Central memory CD8-positive, alpha-beta T cell (primary cell): ENCODE data around the gene SQOR.

ENCODE experiments used
- ATAC-seq: fragments of 150-1000 bp; cut with Tn5 transposase; replicated peaks from 2 replicates; pipeline ENCODE4 v1.10.0; 2022; ENCODE audit warnings: mild to moderate bottlenecking, moderate FRiP score, moderate number of reproducible peaks; ENCODE audit not compliant: poor library complexity, severe bottlenecking; ENCODE audit errors: extremely low read depth
- DNase-seq, 2 donors: peaks; one replicate each; pipeline ENCODE4 v3.0.0; 2021; ENCODE audit warnings: low spot score in 2 of 2
- H3K27ac Mint-ChIP-seq: one replicate; pipeline ENCODE4 v1.8.0; 2022; ENCODE audit warnings: low read depth, mild to moderate bottlenecking, moderate library complexity, mixed read lengths
- H3K27me3 Mint-ChIP-seq: one replicate; pipeline ENCODE4 v1.8.0; 2022; ENCODE audit warnings: mixed read lengths
- H3K36me3 Mint-ChIP-seq: one replicate; pipeline ENCODE4 v1.8.0; 2022; ENCODE audit warnings: mild to moderate bottlenecking, moderate library complexity, mixed read lengths; ENCODE audit not compliant: insufficient read depth
- H3K4me1 Mint-ChIP-seq: one replicate; pipeline ENCODE4 v1.8.0; 2022; ENCODE audit warnings: mixed read lengths
- H3K4me3 Mint-ChIP-seq: one replicate; pipeline ENCODE4 v1.8.0; 2022; ENCODE audit warnings: mild to moderate bottlenecking, moderate library complexity, mixed read lengths
- H3K9me3 Mint-ChIP-seq: one replicate; pipeline ENCODE4 v1.8.0; 2022; ENCODE audit warnings: mixed read lengths

The SQOR gene

DNA sequence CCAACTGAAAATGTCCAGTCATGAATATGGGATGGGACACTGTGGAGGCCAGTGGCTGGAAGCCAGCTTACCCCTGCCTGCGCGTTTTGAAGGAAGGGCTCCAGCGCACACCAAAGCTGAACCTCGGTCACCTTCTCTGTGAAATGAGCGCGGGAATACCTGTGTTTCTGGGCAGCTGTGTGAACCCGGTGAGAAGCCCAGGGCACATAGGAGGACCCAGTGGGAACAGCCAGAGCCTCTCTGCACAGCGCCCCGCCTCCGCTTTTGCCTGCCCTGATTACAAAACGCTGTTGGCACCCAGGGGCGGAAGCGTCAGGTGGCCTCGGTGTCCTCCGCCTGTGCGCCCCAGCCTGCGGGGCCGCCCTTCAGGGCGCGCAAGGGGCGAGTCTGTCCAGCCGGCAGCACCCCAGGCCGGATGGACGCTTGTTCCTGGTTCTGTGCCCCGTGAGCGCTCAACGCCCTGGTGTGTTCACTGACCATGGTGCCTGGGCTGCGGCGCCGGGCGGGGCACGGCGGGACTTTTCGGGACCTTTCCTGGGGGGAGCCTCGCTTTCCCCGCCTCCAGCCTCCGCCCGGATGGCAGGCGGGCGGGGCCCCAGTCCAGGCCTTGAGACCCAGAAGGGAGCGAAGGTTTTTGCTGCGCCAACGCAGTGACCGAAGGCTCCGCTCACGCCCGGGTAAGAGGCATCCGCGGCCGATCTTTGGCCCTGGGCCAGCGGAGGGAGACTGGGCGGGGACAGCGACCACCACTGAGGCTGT is at the start of gene SQOR:
SQOR (plus strand) TSS at position 598 of the 759 bp plus-strand sequence. CDS start 23,895 bp downstream, outside the sequence.
- Mint-ChIP-seq H3K4me3 (peak within 1 kb of the TSS; percentile 90), H3K27me3 (no peaks in the 10 kb centered on the region), H3K9me3 (no peaks in the 10 kb centered on the region), H3K27ac (peak within 1 kb of the TSS; percentile 93), H3K36me3 (peaks cover 15% of the 10 kb centered on the region), H3K4me1 (peaks cover 42% of the 10 kb centered on the region)
- ATAC-seq (peak; percentile 63), DNase-seq (peak; percentile 40 to 41)

- Mint-ChIP-seq H3K4me3 (no peak overlapping the region), H3K4me1 (peaks cover 27% of the 10 kb centered on the region), H3K27ac (no peak overlapping the region), H3K9me3 (no peaks in the 10 kb centered on the region), H3K36me3 (peaks cover 14% of the 10 kb centered on the region), H3K27me3 (no peaks in the 10 kb centered on the region)
- no peak for DNase-seq
- no peak for ATAC-seq
These were observed 49.6 kb upstream of the SQOR start for GRCh38 chr15:45585069-45585791.

- Mint-ChIP-seq H3K36me3 (peaks cover 14% of the 10 kb centered on the region), H3K4me3 (peak overlapping the region; percentile 98), H3K27me3 (no peaks in the 10 kb centered on the region), H3K9me3 (no peaks in the 10 kb centered on the region), H3K4me1 (peaks cover 27% of the 10 kb centered on the region), H3K27ac (peak overlapping the region; percentile 99)
- no peak for DNase-seq
- no peak for ATAC-seq
These were observed 48.7 kb upstream of the SQOR start for GRCh38 chr15:45586125-45586524.

- H3K4me1 Mint-ChIP-seq: peaks cover 27% of the 10 kb centered on the region
- ATAC-seq: peak; percentile 6
- H3K27ac Mint-ChIP-seq: peak overlapping the region; percentile 99
- peak overlapping the region; percentile 98 for H3K4me3 Mint-ChIP-seq
- H3K9me3 Mint-ChIP-seq: no peaks in the 10 kb centered on the region
- H3K36me3 Mint-ChIP-seq: peaks cover 14% of the 10 kb centered on the region
- no peak for DNase-seq
- H3K27me3 Mint-ChIP-seq: no peaks in the 10 kb centered on the region
These were observed 48.2 kb upstream of the SQOR start for GRCh38 chr15:45586601-45587094.

GRCh38 chr15:45587095-45587862 is 47.5 kb upstream of the SQOR start, which contains the start of gene BLOC1S6:
BLOC1S6 (plus strand) TSS chr15:45587379; CDS start chr15:45587444, 65 bp downstream.
- peak; percentile 88 to 89 for DNase-seq
- peak within 1 kb of the TSS; percentile 99 for H3K27ac Mint-ChIP-seq
- H3K4me3 Mint-ChIP-seq: peak within 1 kb of the TSS; percentile 98
- no peaks in the 10 kb centered on the region for H3K27me3 Mint-ChIP-seq
- peak; percentile 85 for ATAC-seq
- no peaks in the 10 kb centered on the region for H3K9me3 Mint-ChIP-seq
- peaks cover 14% of the 10 kb centered on the region for H3K36me3 Mint-ChIP-seq
- H3K4me1 Mint-ChIP-seq: peaks cover 27% of the 10 kb centered on the region

- no peak for ATAC-seq
- Mint-ChIP-seq H3K27me3 (no peaks in the 10 kb centered on the region), H3K27ac (peak overlapping the region; percentile 99), H3K36me3 (peaks cover 14% of the 10 kb centered on the region), H3K4me3 (peak overlapping the region; percentile 98), H3K4me1 (peaks cover 27% of the 10 kb centered on the region), H3K9me3 (no peaks in the 10 kb centered on the region)
- no peak for DNase-seq
These were observed 47.0 kb upstream of the SQOR start for GRCh38 chr15:45587863-45588170.

- Mint-ChIP-seq H3K9me3 (no peaks in the 10 kb centered on the region), H3K27ac (peak overlapping the region; percentile 99), H3K36me3 (peaks cover 15% of the 10 kb centered on the region), H3K27me3 (no peaks in the 10 kb centered on the region), H3K4me3 (peak overlapping the region; percentile 98), H3K4me1 (peaks cover 27% of the 10 kb centered on the region)
- ATAC-seq: no peak
- no peak for DNase-seq
These were observed 46.5 kb upstream of the SQOR start for GRCh38 chr15:45588219-45588875.

DNA sequence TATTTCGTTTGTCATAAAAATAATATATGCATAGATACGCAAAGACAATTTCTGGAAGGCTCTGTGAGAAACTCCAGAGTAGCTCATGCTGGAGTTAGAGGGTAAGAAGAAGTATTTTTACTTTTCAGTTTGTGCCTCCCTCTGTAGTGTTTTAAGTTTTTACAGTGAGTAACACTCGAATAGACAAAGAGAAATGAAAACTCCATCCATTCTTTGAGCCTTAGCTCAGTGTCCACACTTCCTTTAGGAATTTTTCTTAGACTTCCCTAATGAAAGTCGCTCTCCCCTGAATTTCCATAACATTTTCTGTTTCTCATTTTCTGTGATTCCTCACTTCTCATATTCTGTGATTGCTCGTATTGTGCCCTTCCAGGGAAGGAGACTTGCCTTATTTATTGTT is 45.6 kb upstream of the SQOR start:
- Mint-ChIP-seq H3K9me3 (no peaks in the 10 kb centered on the region), H3K27me3 (no peaks in the 10 kb centered on the region), H3K27ac (no peak overlapping the region), H3K4me1 (peaks cover 36% of the 10 kb centered on the region), H3K36me3 (peaks cover 21% of the 10 kb centered on the region), H3K4me3 (peak overlapping the region; percentile 98)
- ATAC-seq (no peak), DNase-seq (no peak)

GRCh38 chr15:45594319-45594718 is 40.5 kb upstream of the SQOR start:
- Mint-ChIP-seq H3K9me3 (no peaks in the 10 kb centered on the region), H3K27me3 (no peaks in the 10 kb centered on the region), H3K36me3 (peaks cover 13% of the 10 kb centered on the region), H3K4me3 (no peak overlapping the region), H3K4me1 (peaks cover 13% of the 10 kb centered on the region), H3K27ac (no peak overlapping the region)
- DNase-seq (no peak), ATAC-seq (no peak)

- H3K27me3 Mint-ChIP-seq: no peaks in the 10 kb centered on the region
- DNase-seq (no peak), ATAC-seq (no peak)
- H3K4me3 Mint-ChIP-seq: no peak overlapping the region
- H3K27ac Mint-ChIP-seq: no peak overlapping the region
- H3K9me3 Mint-ChIP-seq: no peaks in the 10 kb centered on the region
- peaks cover 13% of the 10 kb centered on the region for H3K36me3 Mint-ChIP-seq
- H3K4me1 Mint-ChIP-seq: peaks cover 9% of the 10 kb centered on the region
These were observed 39.8 kb upstream of the SQOR start for GRCh38 chr15:45594835-45595530.

DNA sequence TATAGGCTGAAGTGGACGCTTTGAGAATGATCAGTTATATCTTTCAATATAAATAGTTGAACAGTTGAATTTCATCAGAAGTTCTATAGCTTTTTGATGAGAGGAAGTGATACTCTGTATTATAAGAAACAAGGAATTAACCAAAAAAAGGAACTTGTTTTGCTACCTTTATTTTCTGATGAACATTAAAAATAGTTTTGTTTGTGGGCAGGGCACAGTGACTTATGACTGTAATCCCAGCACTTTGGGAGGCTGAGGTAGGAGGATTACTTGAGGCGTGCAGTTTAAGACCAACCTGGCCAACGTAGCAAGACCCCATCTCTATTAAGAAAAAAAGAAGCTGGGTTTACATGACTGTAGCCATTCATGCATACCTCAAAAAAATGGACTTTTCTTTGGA is 30.9 kb upstream of the SQOR start:
- peaks cover 12% of the 10 kb centered on the region for H3K4me1 Mint-ChIP-seq
- no peaks in the 10 kb centered on the region for H3K9me3 Mint-ChIP-seq
- DNase-seq (no peak), ATAC-seq (no peak)
- no peak overlapping the region for H3K27ac Mint-ChIP-seq
- no peaks in the 10 kb centered on the region for H3K27me3 Mint-ChIP-seq
- no peak overlapping the region for H3K4me3 Mint-ChIP-seq
- peaks cover 22% of the 10 kb centered on the region for H3K36me3 Mint-ChIP-seq
